ENCODE results near the gene GSTA3.
"Not testable (repeated sequence)": the region's sequence is repeated elsewhere in the genome, so short reads cannot be mapped to it uniquely, and the experiment has no call there.

Gene GSTA3

GRCh38 chr6:52909531-52909930 is at the start of gene GSTA3:
TSS of gene GSTA3 (minus strand) at chr6:52909698. CDS start at chr6:52905834, 3,864 bp downstream.
- peak; percentile 30 for DNase-seq (ENCODE audit: low spot score)

DNA sequence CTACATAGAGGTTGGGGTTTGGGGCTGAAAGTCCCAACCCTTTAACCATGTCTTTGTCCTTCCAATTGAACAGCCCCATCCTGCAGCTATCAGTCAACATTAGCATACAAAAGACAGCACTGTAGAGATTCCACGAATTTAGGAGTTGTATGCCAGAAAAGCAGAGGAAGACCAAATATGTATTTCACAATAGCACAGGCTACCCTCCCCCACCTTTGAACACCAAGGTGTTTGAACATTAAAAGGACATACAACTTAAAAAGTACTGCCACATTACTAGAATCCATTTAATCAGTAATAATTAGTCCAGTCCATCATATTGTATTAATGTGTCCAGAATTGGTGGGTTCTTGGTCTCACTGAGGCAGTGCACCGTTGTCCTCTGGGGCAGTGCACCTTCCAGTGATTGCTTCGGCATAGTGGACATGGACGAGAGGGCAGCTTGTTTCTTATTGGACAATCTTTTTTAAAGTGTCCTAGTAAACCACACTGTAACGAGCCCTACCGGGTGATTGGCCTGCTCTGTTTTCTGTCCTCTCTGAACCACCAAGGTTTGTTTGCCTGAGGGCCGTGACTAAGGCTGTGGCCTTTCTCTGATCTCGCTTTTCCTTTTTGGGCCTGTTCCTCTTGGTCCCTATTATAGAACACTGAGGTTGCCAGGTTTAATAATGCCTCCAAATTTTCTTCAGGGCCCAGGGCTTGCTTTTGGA is 49.2 kb upstream of the GSTA3 start:
- no peak for DNase-seq (ENCODE audit: low spot score)

- DNase-seq (ENCODE audit: low spot score): no peak
Observed at GRCh38 chr6:52955871-52956270, 46.4 kb upstream of the GSTA3 start.

DNA sequence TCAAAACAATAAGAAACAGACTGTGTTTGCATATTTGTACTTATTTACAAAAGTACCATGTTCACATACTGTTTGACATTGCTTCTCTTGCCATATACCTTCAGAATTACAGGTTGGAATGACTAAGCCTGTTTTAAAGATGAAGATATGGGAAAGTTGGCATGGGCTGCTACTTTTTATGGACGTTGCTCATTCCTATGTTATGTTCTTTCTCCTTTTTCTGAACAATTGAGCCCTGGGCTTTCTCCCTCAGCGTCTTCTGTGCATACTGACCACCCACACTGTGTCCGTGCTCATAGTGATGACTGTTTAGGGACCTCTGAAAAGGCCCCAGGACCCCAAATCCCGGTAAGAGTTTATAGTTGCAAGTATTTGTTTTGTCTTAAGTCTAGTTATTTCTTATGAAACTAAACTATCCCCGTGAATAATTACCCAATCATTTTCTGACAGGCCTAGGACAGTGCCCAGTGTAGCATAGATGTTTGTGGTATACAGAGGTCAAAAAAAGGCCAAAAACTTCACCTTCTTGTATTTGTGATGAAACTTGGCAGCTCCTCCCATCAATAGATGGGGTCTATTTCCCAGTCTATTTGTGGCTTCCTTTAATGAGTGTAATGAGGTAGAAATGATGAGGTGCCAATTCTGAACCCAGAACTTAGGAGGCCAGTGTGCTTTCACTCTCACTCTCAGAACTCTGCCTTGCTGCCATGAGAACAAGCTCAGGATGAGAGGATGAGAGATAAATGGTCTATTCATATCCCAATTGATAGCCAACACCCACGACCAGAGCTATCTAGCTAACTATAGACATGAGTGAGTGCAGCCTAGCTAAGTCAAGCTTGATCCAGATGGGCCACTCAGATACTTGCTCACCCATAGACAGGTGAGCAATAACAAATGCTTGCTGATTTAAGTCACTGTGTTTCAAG is 44.7 kb upstream of the GSTA3 start:
- DNase-seq (ENCODE audit: low spot score): no peak

DNA sequence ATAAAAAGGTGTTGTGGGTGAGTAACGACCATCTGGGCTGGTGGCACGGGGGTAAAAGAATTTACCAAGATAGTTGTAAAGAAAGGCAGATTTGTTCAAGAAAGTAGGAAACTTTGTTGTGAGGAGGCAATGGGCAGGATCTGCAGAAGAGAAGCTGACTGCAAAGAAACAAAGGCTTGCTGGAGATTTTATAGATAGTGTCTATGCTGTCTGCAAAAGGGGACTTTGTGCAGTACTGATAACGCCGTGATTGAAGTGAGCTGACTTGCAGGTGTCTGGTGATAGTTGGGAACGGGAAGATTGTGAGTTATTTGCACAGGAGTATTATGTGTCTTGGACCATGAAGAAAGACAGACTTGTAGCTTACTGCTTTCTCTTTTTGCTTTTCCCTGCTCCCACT is 36.8 kb upstream of the GSTA3 start:
- no peak for DNase-seq (ENCODE audit: low spot score)

GRCh38 chr6:52942821-52943220 is 33.3 kb upstream of the GSTA3 start:
- DNase-seq (ENCODE audit: low spot score): not testable (repeated sequence)

- DNase-seq (ENCODE audit: low spot score): no peak
Observed at GRCh38 chr6:52942221-52942620, 32.7 kb upstream of the GSTA3 start.

DNA sequence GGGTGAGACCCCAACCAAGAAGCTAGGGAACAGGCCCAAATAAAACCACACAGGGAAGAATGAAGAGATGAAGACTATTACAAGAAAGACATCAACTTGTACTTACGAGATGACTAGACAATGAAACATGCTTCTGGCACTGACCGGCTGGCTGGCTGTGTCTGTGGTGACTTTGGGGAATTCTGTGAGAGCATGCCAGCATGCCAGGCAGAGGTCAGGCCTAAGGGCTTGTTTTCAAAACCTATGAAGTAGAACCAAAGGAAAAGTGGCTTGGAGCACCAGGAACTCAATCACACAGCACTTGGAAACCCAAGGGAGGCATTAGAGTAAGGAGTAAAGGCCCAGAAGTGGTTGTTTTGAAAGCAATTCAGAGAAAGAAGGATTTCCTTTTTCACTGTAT is 28.4 kb upstream of the GSTA3 start:
- DNase-seq (ENCODE audit: low spot score): peak; percentile 74

DNA sequence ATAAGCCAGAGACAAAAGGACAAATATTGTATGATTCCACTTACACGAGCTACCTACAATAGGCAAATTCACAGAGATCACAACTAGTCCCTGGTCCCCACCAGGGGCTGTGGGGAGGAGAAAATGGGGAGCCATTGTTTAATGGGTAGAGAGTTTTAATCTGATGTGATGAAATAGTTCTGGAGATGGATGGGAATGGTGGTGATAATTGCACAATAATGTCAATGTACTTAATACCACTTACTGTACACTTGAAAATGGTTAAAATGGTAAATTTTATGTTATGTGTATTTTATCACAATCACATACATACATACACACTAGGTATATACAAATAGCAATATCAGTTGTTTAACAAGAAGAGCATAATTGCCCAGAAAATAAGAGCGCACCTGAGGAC is 24.3 kb upstream of the GSTA3 start:
- no peak for DNase-seq (ENCODE audit: low spot score)

- DNase-seq (ENCODE audit: low spot score): no peak
Observed at GRCh38 chr6:52931351-52931750, 21.9 kb upstream of the GSTA3 start.

- peak; percentile 68 for DNase-seq (ENCODE audit: low spot score)
Observed at GRCh38 chr6:52929321-52930164, 20.0 kb upstream of the GSTA3 start.

- no peak for DNase-seq (ENCODE audit: low spot score)
Observed at GRCh38 chr6:52927451-52927850, 18.0 kb upstream of the GSTA3 start.

DNA sequence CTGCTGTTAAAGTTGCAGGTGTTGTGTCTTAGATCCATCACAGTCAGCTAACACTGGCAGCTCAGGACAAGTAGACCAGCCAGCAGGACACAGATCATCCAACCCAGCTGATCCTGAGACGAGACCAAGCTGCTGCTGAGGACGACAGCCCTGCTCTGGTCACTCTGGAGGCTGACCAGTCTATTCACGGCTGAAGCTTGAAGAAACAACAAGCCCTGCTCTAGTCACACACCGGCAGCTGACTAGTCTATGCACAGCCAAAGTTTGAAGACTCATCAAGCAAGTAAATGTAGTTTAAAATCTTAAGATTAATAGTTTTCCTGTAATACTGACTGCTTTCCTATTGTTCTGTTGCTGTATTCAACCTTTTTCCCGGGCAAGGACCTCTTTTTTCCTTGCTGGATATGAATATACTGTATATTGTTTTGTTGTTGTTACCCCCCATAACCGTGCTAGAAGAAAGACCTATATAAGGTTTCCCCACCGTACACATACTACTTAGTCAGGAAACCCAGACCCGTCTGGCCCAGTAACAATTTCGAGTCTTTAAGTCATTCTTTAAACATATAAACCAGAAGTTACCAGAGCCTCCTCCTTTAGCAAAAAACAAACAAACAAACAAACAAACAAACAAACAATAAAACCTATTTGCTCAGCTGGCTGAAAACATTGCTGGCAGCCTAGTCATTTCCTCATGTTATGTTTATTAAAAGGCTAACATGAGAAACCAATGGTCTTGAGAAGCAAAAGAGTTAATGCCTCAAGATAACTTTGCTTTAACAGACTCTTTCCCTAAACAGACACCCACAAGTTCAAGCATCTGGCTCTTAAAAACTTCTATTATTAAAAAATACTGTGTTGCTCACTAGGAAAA is 16.7 kb upstream of the GSTA3 start:
- no peak for DNase-seq (ENCODE audit: low spot score)

DNA sequence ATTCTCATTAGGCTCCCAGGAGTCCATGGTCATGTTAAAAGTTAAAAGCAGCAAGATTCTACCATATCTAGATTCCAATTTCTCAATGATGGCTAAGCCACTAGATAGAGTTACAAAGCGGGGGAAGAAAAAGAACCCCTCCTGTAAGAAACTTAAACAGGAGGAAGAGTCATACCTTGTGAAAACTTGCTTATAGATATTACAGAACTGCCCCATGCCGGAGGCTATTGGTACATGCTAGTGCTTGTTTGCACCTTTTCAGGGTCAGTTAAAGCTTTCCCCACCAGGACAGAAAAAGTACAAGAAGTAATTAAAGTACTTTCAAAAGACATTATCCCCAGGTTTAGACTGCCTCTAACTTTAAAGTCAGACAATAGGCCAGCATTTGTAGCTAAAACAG is 15.5 kb upstream of the GSTA3 start:
- no peak for DNase-seq (ENCODE audit: low spot score)

DNA sequence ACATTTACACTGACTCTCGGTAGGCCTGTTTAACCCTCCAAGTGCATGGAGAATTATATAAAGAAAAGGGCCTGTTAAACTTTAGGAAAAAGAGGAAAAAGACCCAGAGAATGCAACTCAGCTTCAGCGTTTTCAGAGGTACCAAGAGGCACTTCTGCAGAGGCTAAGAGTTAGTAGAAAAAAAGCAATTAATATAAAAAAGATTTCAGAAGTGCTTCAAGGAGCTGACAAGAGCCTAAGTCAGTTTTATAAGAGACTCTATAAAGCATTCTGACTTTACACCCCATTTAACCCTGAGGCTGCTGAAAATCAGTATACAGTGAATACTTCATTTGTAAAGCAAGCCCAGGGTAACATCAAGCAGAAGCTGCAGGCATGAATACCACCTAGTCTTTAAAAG is 14.2 kb upstream of the GSTA3 start:
- not testable (repeated sequence) for DNase-seq (ENCODE audit: low spot score)

DNA sequence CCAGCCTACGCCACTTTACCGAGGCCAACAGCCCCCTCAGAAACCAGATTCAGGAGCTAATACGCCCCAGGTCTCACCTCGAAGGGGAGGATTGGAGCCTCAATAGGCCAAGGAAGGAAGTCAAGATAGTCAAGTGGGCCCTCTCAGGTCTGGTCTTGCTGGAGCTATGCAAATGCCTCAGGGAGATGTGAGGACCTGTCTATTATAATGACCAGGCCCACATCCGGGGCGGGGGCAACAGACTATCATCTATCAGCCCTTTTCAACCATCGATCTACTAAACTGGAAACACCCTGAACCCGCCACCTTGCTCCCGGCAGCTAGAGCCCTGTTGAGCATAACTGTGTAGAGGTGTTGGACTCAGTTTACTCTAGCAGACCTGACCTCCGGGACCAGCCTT is 12.7 kb upstream of the GSTA3 start:
- no peak for DNase-seq (ENCODE audit: low spot score)

DNA sequence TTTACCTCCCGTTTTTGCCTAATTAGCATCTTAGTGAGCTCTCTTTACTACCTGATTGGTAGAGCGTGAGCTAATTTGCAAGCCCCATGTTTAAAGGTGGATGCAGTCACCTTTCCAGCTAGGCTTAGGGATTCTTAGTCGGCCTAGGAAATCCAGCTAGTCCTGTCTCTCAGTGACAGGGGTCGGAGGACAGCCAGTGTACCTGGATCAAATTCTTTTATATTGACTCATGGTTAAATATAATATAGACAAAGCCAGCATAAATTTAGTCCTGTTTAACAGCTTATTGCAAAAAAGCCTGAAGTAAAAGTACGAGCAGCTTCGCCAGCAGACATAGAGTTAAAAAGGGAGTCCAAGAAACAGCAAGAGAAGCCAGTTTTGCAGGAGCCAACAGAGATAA is 12.2 kb upstream of the GSTA3 start:
- no peak for DNase-seq (ENCODE audit: low spot score)

DNA sequence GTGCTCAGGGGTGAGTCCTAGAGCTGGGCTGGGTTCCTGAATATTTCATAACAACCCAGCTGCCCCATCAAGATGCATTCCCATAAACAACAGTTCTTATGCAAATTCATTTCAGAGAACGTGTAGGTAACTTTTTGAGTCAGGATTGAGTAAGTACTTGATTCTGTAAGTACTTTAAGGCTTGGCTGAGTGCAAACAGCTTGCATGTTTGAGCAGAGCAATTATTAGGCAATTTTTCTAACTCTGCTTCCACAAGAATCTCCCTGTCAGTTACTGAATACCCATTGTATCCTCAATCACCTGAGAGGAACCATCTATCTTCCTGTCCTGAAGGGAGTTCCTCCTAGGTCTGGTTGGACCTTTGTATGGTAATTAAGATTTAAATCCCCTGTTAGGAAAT is 10.0 kb upstream of the GSTA3 start:
- not testable (repeated sequence) for DNase-seq (ENCODE audit: low spot score)

DNA sequence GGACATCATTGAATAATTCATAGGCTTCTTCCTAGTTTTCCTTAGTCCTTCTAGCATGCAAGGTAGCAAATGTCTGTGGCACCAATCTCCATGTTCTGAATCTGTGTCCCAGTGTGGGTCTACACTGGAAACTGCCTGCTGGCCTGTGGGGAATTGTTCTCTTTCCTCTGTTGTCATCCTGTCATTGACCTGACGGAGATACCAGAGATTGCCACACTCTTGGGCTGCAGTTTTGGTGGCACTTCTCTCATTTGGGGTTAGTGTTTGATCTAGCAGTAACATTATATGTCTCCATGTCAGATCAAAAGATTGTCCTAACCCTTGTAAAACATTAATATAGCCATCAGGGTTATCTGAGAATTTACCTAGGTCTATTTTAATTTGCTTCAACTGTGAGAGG is 9.3 kb upstream of the GSTA3 start:
- DNase-seq (ENCODE audit: low spot score): not testable (repeated sequence)

DNA sequence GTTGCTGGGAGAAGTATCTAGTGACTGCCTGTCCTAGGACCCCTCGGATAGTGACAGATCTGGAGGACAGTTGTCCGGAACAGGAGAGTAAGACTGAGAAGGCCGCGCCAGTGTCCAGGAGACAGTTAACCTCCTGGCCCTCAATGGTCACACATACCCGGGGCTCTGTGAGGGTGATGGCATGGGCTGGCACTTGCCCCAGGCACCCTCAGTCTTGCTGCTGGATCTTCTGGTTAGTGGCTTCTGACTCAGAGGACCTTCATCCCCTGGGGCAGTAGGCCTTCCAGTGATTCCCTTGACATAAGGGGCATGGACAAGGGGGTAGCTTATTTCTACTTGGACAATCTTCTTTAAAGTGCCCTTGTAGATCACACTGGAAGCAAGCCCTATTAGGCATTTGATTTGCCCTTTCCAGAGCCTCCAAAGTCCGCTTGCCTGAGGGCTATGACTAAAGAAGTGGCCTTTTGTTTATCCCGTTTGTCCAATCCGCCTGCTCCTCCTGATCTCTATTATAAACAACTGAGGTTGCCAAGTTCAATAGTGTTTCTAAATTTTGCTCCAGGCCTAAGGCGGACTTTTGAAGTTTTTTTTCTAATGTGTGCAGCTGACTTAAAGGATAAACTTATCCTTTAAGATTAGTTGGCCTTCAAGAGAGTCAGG is 8.7 kb upstream of the GSTA3 start:
- peak; percentile 51 for DNase-seq (ENCODE audit: low spot score)

- no peak for DNase-seq (ENCODE audit: low spot score)
Observed at GRCh38 chr6:52914516-52914915, 5.0 kb upstream of the GSTA3 start.
